Neural cell (in vitro differentiated cells): Measurements from ENCODE around the gene CCDC150. TPM values are rescaled to one million over a fixed set of nuclear protein-coding genes. Genes with fewer than 3 reads are reported as not detected.

Experiments used
- H2AFZ ChIP-seq: fragments of 200-600, 300-800 bp; sonication (generic), shearing (Covaris generic); 2 replicates; pipeline ENCODE4 v1.6.0; 2014; ENCODE audit warnings: low read depth, mild to moderate bottlenecking, antibody characterized with exemption, low read length, moderate library complexity
- H3F3A ChIP-seq: fragments of 200-600 bp; shearing (Covaris generic); 2 replicates; pipeline ENCODE4 v1.6.1; 2016; ENCODE audit warnings: mild to moderate bottlenecking, moderate library complexity, mixed read lengths, antibody characterized with exemption, low read length; ENCODE audit not compliant: insufficient read depth, poor library complexity, severe bottlenecking
- H3K27ac ChIP-seq: fragments of 200-600, 300-800 bp; sonication (generic), shearing (Covaris generic); 2 replicates; pipeline ENCODE4 v1.5.1; 2014; ENCODE audit warnings: mild to moderate bottlenecking, low read length, moderate library complexity
- H3K27me3 ChIP-seq: fragments of 300-800, 200-600 bp; sonication (generic), shearing (Covaris generic); 2 replicates; pipeline ENCODE4 v1.6.0; 2014; ENCODE audit warnings: mild to moderate bottlenecking, low read depth, low read length, moderate library complexity; ENCODE audit not compliant: insufficient read depth
- H3K36me3 ChIP-seq: fragments of 300-800, 200-600 bp; sonication (generic), shearing (Covaris generic); 2 replicates; pipeline ENCODE4 v1.5.1; 2014; ENCODE audit warnings: mild to moderate bottlenecking, antibody characterized with exemption, low read length, moderate library complexity; ENCODE audit not compliant: insufficient read depth
- H3K4me2 ChIP-seq: fragments of 300-800, 200-600 bp; sonication (generic), shearing (Covaris generic); 2 replicates; pipeline ENCODE4 v1.6.0; 2014; ENCODE audit warnings: mild to moderate bottlenecking, low read length
- H3K4me3 ChIP-seq: fragments of 300-800, 200-600 bp; sonication (generic), shearing (Covaris generic); 2 replicates; pipeline ENCODE4 v1.5.1; 2014; ENCODE audit warnings: mild to moderate bottlenecking, low read length, moderate library complexity
- H3K79me2 ChIP-seq: fragments of 200-600 bp; shearing (Covaris generic); replicated peaks from 2 replicates; pipeline ENCODE4 v1.6.0; 2014; ENCODE audit warnings: mild to moderate bottlenecking, low read length, moderate library complexity; ENCODE audit not compliant: insufficient read depth
- H3K9ac ChIP-seq: fragments of 300-800, 200-600 bp; sonication (generic), shearing (Covaris generic); 2 replicates; pipeline ENCODE4 v1.6.1; 2016; ENCODE audit warnings: mild to moderate bottlenecking, low read length, mixed read lengths
- H3K9me2 ChIP-seq: fragments of 200-600 bp; shearing (Covaris generic); 2 replicates; pipeline ENCODE4 v1.6.1; 2016; ENCODE audit warnings: mild to moderate bottlenecking, low read length, mixed read lengths; ENCODE audit not compliant: insufficient read depth
- H3K9me3 ChIP-seq: fragments of 200-600, 300-800 bp; sonication (generic), shearing (Covaris generic); 2 replicates; pipeline ENCODE4 v1.6.1; 2016; ENCODE audit warnings: mild to moderate bottlenecking, mixed run types, low read length, moderate library complexity, mixed read lengths
- H4K20me1 ChIP-seq: fragments of 200-600 bp; shearing (Covaris generic); 2 replicates; pipeline ENCODE4 v1.6.1; 2016; ENCODE audit warnings: mild to moderate bottlenecking, mixed run types; ENCODE audit not compliant: insufficient read depth
- EP300 ChIP-seq: fragments of 450-650 bp; conservative IDR thresholded peaks from 2 replicates; pipeline ENCODE4 v1.6.1; 2014; ENCODE audit warnings: antibody characterized with exemption, mild to moderate bottlenecking, moderate library complexity; ENCODE audit not compliant: poor library complexity, severe bottlenecking
- EZH2 ChIP-seq: fragments of 200-600, 300-800 bp; shearing (Covaris generic), sonication (generic); IDR thresholded peaks from 2 replicates; pipeline ENCODE4 v1.6.1; 2014; ENCODE audit warnings: antibody characterized with exemption, low read length, borderline replicate concordance, mild to moderate bottlenecking; ENCODE audit not compliant: insufficient read depth, poor library complexity, severe bottlenecking
- MXI1 ChIP-seq: fragments of 450-650 bp; conservative IDR thresholded peaks from 2 replicates; pipeline ENCODE4 v1.6.1; 2014; ENCODE audit warnings: antibody characterized with exemption, mild to moderate bottlenecking; ENCODE audit not compliant: poor library complexity, severe bottlenecking
- POLR2AphosphoS5 ChIP-seq: IDR thresholded peaks from 2 replicates; pipeline ENCODE4 v1.6.1; 2012
- RAD21 ChIP-seq: fragments of 450-650 bp; conservative IDR thresholded peaks from 2 replicates; pipeline ENCODE4 v1.6.1; 2014; ENCODE audit warnings: antibody characterized with exemption, mild to moderate bottlenecking, moderate library complexity
- SMC3 ChIP-seq: fragments of 450-650 bp; conservative IDR thresholded peaks from 2 replicates; pipeline ENCODE4 v1.6.1; 2014; ENCODE audit warnings: antibody characterized with exemption, mild to moderate bottlenecking, moderate library complexity; ENCODE audit not compliant: poor library complexity
- TAF1 ChIP-seq: IDR thresholded peaks from 2 replicates; pipeline ENCODE4 v1.6.1; 2012; ENCODE audit warnings: low read depth
- polyA plus RNA-seq: library from polyadenylated mRNA; depleted of rRNA; stranded (reverse); fragments of >200 nt; gene quantifications from 2 replicates; pipeline ENCODE4 v1.2.3, GENCODE V29; 2014
- TF ChIP-seq, protein P1 (sequence below): IDR thresholded peaks from 2 replicates; pipeline ENCODE4 v1.6.1; 2012; ENCODE audit warnings: borderline replicate concordance
- TF ChIP-seq, protein P2 (sequence below): fragments of 450-650 bp; IDR thresholded peaks from 2 replicates; pipeline ENCODE4 v1.5.1; 2014; ENCODE audit warnings: antibody characterized with exemption, mild to moderate bottlenecking, moderate library complexity; ENCODE audit not compliant: poor library complexity, severe bottlenecking

The CCDC150 gene
- polyA plus RNA-seq, 1 donor from 2014 or later, result 0.57 TPM

DNA sequence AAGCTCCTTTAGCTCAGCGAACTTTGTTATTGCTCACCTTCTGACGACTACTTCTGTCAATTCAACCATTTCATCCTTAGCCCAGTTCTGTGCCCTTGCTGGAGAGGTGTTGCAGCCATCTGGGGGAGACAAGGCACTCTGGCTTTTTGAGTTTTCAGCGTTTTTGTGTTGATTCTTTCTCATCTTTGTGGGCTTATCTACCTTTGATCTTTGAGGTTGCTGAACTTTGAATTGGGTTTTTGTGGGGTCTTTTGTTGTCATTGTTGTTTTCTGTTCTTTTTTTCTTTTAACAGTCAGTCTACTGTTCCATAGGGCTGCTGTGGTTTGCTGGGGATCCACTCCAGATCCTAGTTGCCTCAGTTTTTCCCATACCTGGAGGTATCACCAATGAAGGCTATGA, 102.7 kb downstream of the CCDC150 start:
- H3K36me3 ChIP-seq, result no peaks in the 10 kb centered on the region

DNA sequence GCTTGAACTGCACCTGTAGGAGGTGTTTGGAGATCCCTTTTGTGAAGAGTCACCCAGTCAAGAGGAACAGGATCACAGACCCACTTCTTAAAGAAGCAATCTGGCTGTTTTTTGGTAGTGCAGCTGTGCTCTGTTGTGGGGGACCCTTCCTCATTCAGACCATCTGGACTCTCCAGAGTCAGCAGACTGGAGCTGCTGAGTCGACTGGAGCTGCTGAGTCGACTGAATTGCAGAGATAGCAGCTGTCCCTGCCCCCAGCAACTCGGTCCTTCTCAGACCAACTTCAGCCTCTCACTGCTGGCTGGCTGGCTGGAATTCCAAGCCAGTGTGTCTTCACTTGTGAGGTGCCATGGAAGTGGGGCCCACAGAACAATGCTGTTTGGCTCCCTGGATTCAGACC, 103.2 kb downstream of the CCDC150 start:
- Histone ChIP-seq H3K9me3 (no peaks in the 10 kb centered on the region), H3K79me2 (no peaks in the 10 kb centered on the region), H3K9me2 (no peaks in the 10 kb centered on the region), H3K27ac (no peak overlapping the region), H4K20me1 (no peaks in the 10 kb centered on the region), H3K27me3 (no peaks in the 10 kb centered on the region), H3F3A (no peaks in the 10 kb centered on the region), H3K4me3 (no peak overlapping the region), H3K36me3 (no peaks in the 10 kb centered on the region), H3K4me2 (no peak overlapping the region), H3K9ac (no peak overlapping the region), H2AFZ (no peak overlapping the region)
- TF ChIP-seq, protein P1, sequence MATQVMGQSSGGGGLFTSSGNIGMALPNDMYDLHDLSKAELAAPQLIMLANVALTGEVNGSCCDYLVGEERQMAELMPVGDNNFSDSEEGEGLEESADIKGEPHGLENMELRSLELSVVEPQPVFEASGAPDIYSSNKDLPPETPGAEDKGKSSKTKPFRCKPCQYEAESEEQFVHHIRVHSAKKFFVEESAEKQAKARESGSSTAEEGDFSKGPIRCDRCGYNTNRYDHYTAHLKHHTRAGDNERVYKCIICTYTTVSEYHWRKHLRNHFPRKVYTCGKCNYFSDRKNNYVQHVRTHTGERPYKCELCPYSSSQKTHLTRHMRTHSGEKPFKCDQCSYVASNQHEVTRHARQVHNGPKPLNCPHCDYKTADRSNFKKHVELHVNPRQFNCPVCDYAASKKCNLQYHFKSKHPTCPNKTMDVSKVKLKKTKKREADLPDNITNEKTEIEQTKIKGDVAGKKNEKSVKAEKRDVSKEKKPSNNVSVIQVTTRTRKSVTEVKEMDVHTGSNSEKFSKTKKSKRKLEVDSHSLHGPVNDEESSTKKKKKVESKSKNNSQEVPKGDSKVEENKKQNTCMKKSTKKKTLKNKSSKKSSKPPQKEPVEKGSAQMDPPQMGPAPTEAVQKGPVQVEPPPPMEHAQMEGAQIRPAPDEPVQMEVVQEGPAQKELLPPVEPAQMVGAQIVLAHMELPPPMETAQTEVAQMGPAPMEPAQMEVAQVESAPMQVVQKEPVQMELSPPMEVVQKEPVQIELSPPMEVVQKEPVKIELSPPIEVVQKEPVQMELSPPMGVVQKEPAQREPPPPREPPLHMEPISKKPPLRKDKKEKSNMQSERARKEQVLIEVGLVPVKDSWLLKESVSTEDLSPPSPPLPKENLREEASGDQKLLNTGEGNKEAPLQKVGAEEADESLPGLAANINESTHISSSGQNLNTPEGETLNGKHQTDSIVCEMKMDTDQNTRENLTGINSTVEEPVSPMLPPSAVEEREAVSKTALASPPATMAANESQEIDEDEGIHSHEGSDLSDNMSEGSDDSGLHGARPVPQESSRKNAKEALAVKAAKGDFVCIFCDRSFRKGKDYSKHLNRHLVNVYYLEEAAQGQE, result no peak
- TF ChIP-seq TAF1, result no peak
- TF ChIP-seq, protein P2, sequence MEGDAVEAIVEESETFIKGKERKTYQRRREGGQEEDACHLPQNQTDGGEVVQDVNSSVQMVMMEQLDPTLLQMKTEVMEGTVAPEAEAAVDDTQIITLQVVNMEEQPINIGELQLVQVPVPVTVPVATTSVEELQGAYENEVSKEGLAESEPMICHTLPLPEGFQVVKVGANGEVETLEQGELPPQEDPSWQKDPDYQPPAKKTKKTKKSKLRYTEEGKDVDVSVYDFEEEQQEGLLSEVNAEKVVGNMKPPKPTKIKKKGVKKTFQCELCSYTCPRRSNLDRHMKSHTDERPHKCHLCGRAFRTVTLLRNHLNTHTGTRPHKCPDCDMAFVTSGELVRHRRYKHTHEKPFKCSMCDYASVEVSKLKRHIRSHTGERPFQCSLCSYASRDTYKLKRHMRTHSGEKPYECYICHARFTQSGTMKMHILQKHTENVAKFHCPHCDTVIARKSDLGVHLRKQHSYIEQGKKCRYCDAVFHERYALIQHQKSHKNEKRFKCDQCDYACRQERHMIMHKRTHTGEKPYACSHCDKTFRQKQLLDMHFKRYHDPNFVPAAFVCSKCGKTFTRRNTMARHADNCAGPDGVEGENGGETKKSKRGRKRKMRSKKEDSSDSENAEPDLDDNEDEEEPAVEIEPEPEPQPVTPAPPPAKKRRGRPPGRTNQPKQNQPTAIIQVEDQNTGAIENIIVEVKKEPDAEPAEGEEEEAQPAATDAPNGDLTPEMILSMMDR, result no peak
- TF ChIP-seq MXI1, result no peak
- no peak for TF ChIP-seq EP300
- TF ChIP-seq SMC3, result no peak
- TF ChIP-seq POLR2AphosphoS5, result no peak
- TF ChIP-seq EZH2, result no peak
- no peak for TF ChIP-seq RAD21

More for the DNA sequence above, 102.7 kb downstream of the CCDC150 start:
- H2AFZ ChIP-seq, result no peak overlapping the region
- no peaks in the 10 kb centered on the region for H4K20me1 ChIP-seq
- H3K9me3 ChIP-seq, result no peaks in the 10 kb centered on the region
- no peak overlapping the region for H3K4me2 ChIP-seq
- no peaks in the 10 kb centered on the region for H3K9me2 ChIP-seq
- no peak overlapping the region for H3K9ac ChIP-seq
- H3K27ac ChIP-seq, result no peak overlapping the region
- H3K27me3 ChIP-seq, result no peaks in the 10 kb centered on the region
- H3K79me2 ChIP-seq, result no peaks in the 10 kb centered on the region
- H3F3A ChIP-seq, result no peaks in the 10 kb centered on the region
- TF ChIP-seq, protein P2, result no peak
- no peak for TF ChIP-seq EP300
- TF ChIP-seq, protein P1, result no peak
- TF ChIP-seq SMC3, result no peak
- no peak for TF ChIP-seq MXI1
- TF ChIP-seq EZH2, result no peak
- no peak for TF ChIP-seq RAD21
- TF ChIP-seq POLR2AphosphoS5, result no peak
- TF ChIP-seq TAF1, result no peak
- H3K4me3 ChIP-seq, result no peak overlapping the region
